GM19023 (cell line): ENCODE data around the gene RC3H1.
"Not testable (repeated sequence)": the region's sequence is repeated elsewhere in the genome, so short reads cannot be mapped to it uniquely, and the experiment has no call there.

ENCODE experiments used
- ATAC-seq: cut with Tn5 transposase; IDR thresholded peaks from one replicate; pipeline ENCODE4 v1.9.1; 2021; ENCODE audit warnings: mild to moderate bottlenecking, moderate library complexity; ENCODE audit not compliant: unreplicated experiment

The RC3H1 gene

GRCh38 chr1:174031099-174031498, 8.9 kb upstream of the RC3H1 start:
- ATAC-seq, result no peak

- no peak for ATAC-seq
Observed at GRCh38 chr1:174028495-174028894, 6.3 kb upstream of the RC3H1 start.

GRCh38 chr1:174023440-174023839, 1.3 kb upstream of the RC3H1 start:
- ATAC-seq, result no peak

DNA sequence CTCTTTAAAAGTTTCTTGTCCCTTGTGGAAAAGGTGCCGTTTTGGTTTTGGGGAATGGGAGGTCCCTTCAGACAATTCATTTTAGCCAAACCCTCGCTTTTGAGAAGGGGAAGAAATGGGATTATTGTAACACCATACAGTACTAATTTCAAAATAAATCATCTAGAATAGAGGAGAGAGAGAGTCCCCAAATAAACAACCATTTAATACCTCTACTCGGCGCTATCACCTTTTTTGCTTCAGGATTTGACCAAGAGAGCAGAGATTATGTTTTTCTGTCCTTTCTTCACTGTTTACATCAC, 770 bp upstream of the RC3H1 start:
- no peak for ATAC-seq

- peak; percentile 45 for ATAC-seq
Observed at GRCh38 chr1:174021591-174022079, 522 bp downstream of the RC3H1 start.

GRCh38 chr1:174018565-174018964, 3.6 kb downstream of the RC3H1 start:
- no peak for ATAC-seq

- ATAC-seq, result no peak
Observed at GRCh38 chr1:174017231-174017970, 4.8 kb downstream of the RC3H1 start.

GRCh38 chr1:174013864-174014418, 8.2 kb downstream of the RC3H1 start:
- no peak for ATAC-seq

GRCh38 chr1:174008979-174009378, 13.2 kb downstream of the RC3H1 start:
- ATAC-seq, result no peak

DNA sequence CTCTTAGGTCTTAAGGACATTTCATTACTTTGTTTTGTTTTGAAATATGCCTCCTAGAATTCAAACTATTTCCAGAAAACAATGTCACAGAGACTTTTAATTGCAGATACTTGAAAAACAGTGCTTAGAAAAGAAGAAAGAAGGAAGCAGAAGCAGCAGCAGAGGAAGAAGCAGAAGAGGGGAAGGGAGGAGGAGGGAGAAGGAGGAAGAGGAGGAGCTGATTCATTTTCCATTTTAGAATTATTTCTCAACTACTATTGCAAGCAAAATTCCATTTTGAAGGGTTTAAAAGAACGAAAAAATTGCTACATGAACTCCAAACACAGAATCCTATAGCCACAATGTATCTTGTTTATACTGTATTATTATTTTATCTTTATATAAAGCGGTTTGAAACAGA, 13.9 kb downstream of the RC3H1 start:
- no peak for ATAC-seq

DNA sequence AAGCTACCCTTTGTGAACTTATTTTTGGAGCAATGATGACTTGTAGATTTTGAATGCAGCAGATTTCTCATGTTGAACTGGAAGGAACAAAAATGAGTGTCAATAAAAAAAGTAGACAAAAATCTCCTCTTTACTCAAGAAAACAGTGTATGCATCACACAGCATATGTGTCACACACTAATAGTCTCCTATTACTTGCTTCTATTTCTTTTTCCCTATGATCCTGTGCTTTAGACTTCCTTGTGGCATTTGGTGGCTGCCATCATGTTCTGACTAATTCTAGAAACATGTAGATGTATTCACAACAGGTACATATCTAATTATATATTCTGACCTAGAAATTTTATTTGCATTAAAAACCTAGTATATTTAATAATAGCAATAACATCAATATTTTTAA, 14.3 kb downstream of the RC3H1 start:
- ATAC-seq, result no peak

GRCh38 chr1:174005032-174005431, 17.1 kb downstream of the RC3H1 start:
- peak; percentile 91 for ATAC-seq

GRCh38 chr1:174003867-174004266, 18.3 kb downstream of the RC3H1 start:
- no peak for ATAC-seq

GRCh38 chr1:174001573-174001972, 20.6 kb downstream of the RC3H1 start:
- ATAC-seq, result no peak

- no peak for ATAC-seq
Observed at GRCh38 chr1:174000371-174000770, 21.8 kb downstream of the RC3H1 start.

DNA sequence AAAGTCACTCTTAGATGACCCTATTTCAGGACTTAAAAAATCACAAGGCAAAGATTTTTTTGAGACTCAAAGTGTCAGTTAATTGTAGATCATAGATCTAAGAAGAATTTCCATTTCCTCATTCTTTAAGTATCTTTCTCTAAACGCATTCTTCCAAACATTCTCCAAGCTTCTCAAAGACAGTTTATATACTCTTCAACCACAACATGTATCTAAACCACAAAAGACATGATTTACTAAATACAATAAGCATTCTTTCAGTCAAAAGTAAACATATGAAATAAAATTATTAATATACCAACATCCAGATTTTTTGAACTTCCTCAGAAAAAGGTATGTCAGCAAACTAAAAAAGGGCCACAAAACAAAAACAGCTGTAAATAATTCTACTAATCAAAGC, 24.4 kb downstream of the RC3H1 start:
- no peak for ATAC-seq

- ATAC-seq, result no peak
Observed at GRCh38 chr1:173996995-173997394, 25.2 kb downstream of the RC3H1 start.

- no peak for ATAC-seq
Observed at GRCh38 chr1:173995475-173995874, 26.7 kb downstream of the RC3H1 start.

DNA sequence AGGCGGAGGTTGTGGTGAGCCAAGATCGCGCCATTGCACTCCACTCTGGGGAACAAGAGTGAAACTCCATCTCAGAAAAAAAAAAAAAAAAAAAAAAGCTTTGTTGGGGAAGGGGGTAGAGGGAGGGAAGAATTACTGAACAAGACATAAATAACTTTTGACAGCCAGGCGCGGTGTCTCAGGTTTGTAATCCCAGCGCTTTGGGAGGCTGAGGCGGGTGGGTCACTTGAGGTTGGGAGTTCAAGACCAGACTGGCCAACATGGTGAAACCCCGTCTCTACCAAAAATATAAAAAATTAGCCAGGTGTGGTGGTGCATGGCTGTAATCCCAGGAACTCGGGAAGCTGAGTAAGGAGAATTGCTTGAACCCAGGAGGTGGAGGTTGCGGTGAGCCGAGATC, 28.2 kb downstream of the RC3H1 start:
- not testable (repeated sequence) for ATAC-seq

- ATAC-seq, result no peak
Observed at GRCh38 chr1:173988068-173988467, 34.1 kb downstream of the RC3H1 start.

DNA sequence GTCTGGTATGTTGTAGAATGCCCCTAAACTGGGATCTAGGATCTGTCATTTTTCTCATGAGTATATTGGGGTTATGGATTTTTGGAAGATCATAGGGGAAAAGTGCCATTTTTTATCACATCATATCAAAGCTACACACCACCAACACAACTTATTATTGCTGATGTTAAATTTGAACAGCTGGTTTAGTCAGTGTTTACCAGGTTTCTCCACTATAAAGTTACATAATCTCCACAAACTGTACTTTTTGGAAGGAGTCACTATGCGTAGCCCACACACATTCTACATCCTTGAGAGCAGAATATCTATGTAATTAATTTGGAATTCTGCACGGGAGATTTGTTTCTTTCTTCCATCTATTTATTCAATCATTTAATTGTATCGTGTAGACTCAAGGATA, 35.2 kb downstream of the RC3H1 start:
- ATAC-seq, result no peak

GRCh38 chr1:173970252-173970651, 51.9 kb downstream of the RC3H1 start:
- ATAC-seq, result no peak

DNA sequence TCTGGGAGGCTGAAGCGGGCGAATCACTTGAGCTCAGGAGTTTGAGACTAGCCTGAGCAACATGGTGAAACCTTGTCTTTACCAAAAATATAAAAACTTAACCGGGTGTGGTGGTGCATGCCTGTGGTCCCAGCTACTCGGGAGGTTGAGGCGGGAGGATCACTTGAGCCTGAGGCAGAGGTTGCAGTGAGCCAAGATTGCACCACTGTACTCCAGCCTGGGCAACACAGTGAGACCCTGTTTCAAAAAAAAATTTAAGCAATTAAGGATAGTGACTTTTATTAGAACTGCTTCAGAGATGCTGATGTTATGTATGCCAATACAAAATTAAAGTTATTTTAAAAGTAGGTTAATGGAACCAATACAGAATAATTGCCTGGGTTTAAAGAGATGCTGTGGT, 56.3 kb downstream of the RC3H1 start:
- not testable (repeated sequence) for ATAC-seq
